Ovary (tissue), 9 donors: ENCODE data around the gene ALK. TPM values are rescaled to one million over a fixed set of nuclear protein-coding genes. Genes with fewer than 3 reads are reported as not detected.
A peak's percentile ranks its signal among the peaks of the same experiment; 100 is the strongest.

Source experiments
- DNase-seq, 5 donors: peaks; one replicate each; pipeline ENCODE4 v3.0.0-alpha.2; 2019 to 2020
- H3K27ac ChIP-seq, 2 donors: fragments of 200-600 bp; one replicate each; pipeline versions ENCODE4 v1.5.1 to v1.8.0; 2019 to 2022
- H3K27me3 ChIP-seq: fragments of 200-600 bp; one replicate; pipeline ENCODE4 v1.8.0; 2022
- H3K36me3 ChIP-seq: fragments of 200-600 bp; sonication (generic); one replicate; pipeline ENCODE4 v1.5.1; 2019
- H3K4me1 ChIP-seq: one replicate; pipeline ENCODE4 v1.8.1; 2013; ENCODE audit warnings: mild to moderate bottlenecking, moderate library complexity; ENCODE audit not compliant: insufficient read depth
- H3K4me3 ChIP-seq: fragments of 200-600 bp; sonication (generic); one replicate; pipeline ENCODE4 v1.5.1; 2017
- H3K9me3 ChIP-seq, 2 donors: fragments of 200-600 bp in 1 of 2; sonication (generic) in 1 of 2; one replicate each; pipeline versions ENCODE4 v1.5.1 to v1.8.1; 2013 to 2019; ENCODE audit warnings: mild to moderate bottlenecking in 1 of 2, moderate library complexity in 1 of 2
- CTCF ChIP-seq, 3 donors: fragments of 450-650 bp in 2 of 3; fragments of 200-600 bp in 1 of 3; IDR thresholded peaks; one replicate each; pipeline versions ENCODE4 v1.5.1 to v1.8.0; 2016 to 2022; ENCODE audit warnings: antibody characterized with exemption in 3 of 3, mild to moderate bottlenecking in 1 of 3
- EP300 ChIP-seq: sonication (generic); formaldehyde crosslinking; IDR thresholded peaks from one replicate; pipeline ENCODE4 v1.6.1; 2017; ENCODE audit warnings: antibody characterized with exemption
- POLR2A ChIP-seq: fragments of 450-650 bp; IDR thresholded peaks from one replicate; pipeline ENCODE4 v1.6.1; 2017; ENCODE audit warnings: antibody characterized with exemption, mild to moderate bottlenecking, moderate library complexity
- WGBS, 3 donors: extraction: QIAGEN DNeasy Blood & Tissue Kit in 1 of 3; methylation state at CpG; one replicate each; pipeline versions ENCODE4 v1.1.5 to v1.1.7; 2013 to 2017; 5-methylcytosine and 5-hydroxymethylcytosine counted together
- intact Hi-C, 4 donors: fragments of 100-400 bp; cut with DNase I; formaldehyde crosslinking; loops; one replicate each; pipeline versions ENCODE4 v1.11.0 to v1.15.1; 2022 to 2023
- polyA plus RNA-seq, 2 donors: library from polyadenylated mRNA; stranded (reverse); fragments of 200-250 nt in 1 of 2; fragments of 350-450 nt in 1 of 2; fragmentation: Illumina TruSeq in 1 of 2; extraction: RNeasy Lipid Tissue Mini Kit (QIAGEN cat#74804) in 1 of 2; gene quantifications; one replicate each; pipeline ENCODE4 v1.2.3, GENCODE V29; 2013 to 2014
- total RNA-seq, 7 donors: library from RNA; depleted of rRNA in 2 of 7; stranded (reverse); fragments of >200 nt in 2 of 7; fragmentation: NEBNext Ultra II Directional in 3 of 7; extraction: Animal tissue kit (Norgen Biotek cat#: 25700) in 3 of 7; gene quantifications; one replicate each; pipeline versions ENCODE4 v1.1.0 to v1.2.4, GENCODE V29; 2016 to 2023
- donor health status: DM: no; HTN: no; CAD: no; lungs with moderate emphysema.
- donor health status: DM: no; HTN: no; CAD: no.
- donor health status: Bipolar disorder and iron deficiency.
- donor health status: DM: yes; HTN: yes; CAD: no.
- donor health status: DM: no; HTN: no; CAD: no.
- donor health status: DM: yes; HTN: yes; CAD: no.

The ALK gene
- total and polyA plus RNA-seq, 9 donors = 0.05 to 1.7 (median 0.23) TPM; not detected in 1

DNA sequence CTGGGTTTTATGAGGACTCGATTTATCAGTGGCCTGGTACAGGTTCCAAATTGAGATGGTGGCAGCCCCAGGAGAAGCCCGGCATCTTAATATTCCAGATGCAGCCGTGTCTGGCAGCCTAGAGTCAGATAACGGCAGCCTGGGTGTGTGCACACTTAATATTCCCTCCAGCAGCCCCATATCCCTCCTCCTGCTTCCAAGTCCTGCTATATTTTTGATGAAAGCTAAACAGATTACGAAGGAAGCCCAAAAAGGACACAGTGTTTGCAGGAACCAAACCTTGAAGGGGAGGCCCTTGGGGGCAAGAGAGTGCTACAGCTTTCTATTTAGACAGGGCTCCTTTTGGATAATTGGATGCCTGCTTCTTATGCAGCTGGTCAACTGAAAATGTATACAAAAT, 25.1 kb upstream of the ALK start:
- TF ChIP-seq CTCF (IDR thresholded peaks at IDR 0.05) = no peak
- TF ChIP-seq POLR2A = no peak
- no peak for TF ChIP-seq EP300

DNA sequence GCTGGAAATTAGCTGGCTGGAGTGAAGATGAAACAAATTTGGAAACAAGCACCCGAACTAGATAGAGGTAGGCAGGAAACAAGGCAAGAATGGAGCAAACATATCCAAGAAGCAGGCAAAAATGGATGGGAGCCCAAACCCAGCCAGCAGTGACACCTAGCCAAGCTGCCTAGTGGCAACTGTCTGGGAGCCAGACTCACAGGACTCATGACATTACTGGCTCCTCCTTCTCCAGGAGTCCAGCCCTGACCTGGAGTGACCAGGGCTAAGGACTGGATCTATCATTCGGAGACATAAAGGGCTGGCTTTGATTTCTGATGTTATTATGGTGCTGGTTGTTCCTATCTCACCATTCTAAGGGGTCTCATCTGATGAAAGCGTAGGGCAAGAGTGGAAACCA, 21.3 kb upstream of the ALK start:
- no peak overlapping the region for H3K4me3 ChIP-seq
- intact Hi-C loops = no loop called here
- H3K27ac ChIP-seq = no peak overlapping the region
- WGBS, 3 donors = 59 to 72% (median 60%) methylated on average over 3 of the region's 3 CpGs
- no peak for DNase-seq
- H3K36me3 ChIP-seq = no peaks in the 10 kb centered on the region
- H3K4me1 ChIP-seq = no peaks in the 10 kb centered on the region
- H3K27me3 ChIP-seq = no peaks in the 10 kb centered on the region
- no peaks in the 10 kb centered on the region for H3K9me3 ChIP-seq
- TF ChIP-seq EP300 (no peak), CTCF (IDR thresholded peaks at IDR 0.05) (no peak), POLR2A (no peak)

More for the DNA sequence above, 25.1 kb upstream of the ALK start:
- Histone ChIP-seq H3K36me3 (no peaks in the 10 kb centered on the region), H3K4me1 (no peaks in the 10 kb centered on the region), H3K9me3 (no peaks in the 10 kb centered on the region), H3K27me3 (no peaks in the 10 kb centered on the region), H3K27ac (no peak overlapping the region), H3K4me3 (no peak overlapping the region)
- 62 to 77% (median 70%) methylated on average over 5 of the region's 5 CpGs for WGBS, 3 donors
- no peak for DNase-seq
- intact Hi-C loops = no loop called here

- Histone ChIP-seq H3K27ac (no peak overlapping the region), H3K36me3 (no peaks in the 10 kb centered on the region), H3K4me1 (no peaks in the 10 kb centered on the region), H3K27me3 (no peaks in the 10 kb centered on the region), H3K9me3 (no peaks in the 10 kb centered on the region), H3K4me3 (no peak overlapping the region)
- TF ChIP-seq CTCF (IDR thresholded peaks at IDR 0.05) (no peak), EP300 (no peak), POLR2A (no peak)
- peak in 3 of 5 donors; percentile 18 to 50 (median 34) for DNase-seq
- 2 to 9% (median 4%) methylated on average over 5 of the region's 5 CpGs for WGBS, 3 donors
- intact Hi-C loops = no loop called here
These were observed 19.3 kb upstream of the ALK start for GRCh38 chr2:29940706-29941105.

DNA sequence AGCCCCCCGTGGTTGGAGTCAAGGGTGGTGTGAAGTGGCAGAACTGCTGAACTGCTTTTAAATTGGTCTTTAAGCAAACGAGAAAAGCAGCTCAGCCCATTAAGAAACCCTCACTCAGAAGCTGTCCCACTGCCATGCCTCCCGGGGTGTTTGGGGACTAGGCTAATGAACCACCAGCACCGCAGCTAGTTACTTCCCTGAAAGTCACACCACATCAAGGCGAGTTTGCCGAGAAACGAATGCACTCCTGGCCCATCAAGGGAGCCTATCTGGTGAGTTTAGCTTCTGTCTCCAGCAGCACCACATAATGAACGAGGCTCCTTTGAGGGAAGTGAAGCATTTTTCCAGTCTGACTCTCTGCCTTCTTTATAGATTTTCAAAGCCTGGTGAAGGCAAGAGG, 14.6 kb upstream of the ALK start:
- H3K27me3 ChIP-seq = no peaks in the 10 kb centered on the region
- no peaks in the 10 kb centered on the region for H3K9me3 ChIP-seq
- no peaks in the 10 kb centered on the region for H3K36me3 ChIP-seq
- intact Hi-C loops = no loop called here
- TF ChIP-seq POLR2A (no peak), CTCF (IDR thresholded peaks at IDR 0.05) (no peak), EP300 (no peak)
- DNase-seq = no peak
- no peak overlapping the region for H3K27ac ChIP-seq
- no peaks in the 10 kb centered on the region for H3K4me1 ChIP-seq
- 63 to 79% (median 71%) methylated on average over 8 of the region's 8 CpGs for WGBS, 3 donors
- H3K4me3 ChIP-seq = no peak overlapping the region
